OCI-LY3 (cell line): ENCODE data around the gene KCTD3.

Source experiments
- EZH2phosphoT487 ChIP-seq: fragments of 200-600 bp; shearing (Covaris generic); IDR thresholded peaks from 2 replicates; pipeline ENCODE4 v1.6.1; 2018; ENCODE audit warnings: antibody characterized with exemption, mixed run types, low read depth
- TF ChIP-seq, protein P1 (sequence below): fragments of 200-600, 300-600 bp; sonication (generic); IDR thresholded peaks from 2 replicates; pipeline ENCODE4 v1.5.1; 2014; ENCODE audit warnings: antibody characterized with exemption, low read length, low read depth

DNA sequence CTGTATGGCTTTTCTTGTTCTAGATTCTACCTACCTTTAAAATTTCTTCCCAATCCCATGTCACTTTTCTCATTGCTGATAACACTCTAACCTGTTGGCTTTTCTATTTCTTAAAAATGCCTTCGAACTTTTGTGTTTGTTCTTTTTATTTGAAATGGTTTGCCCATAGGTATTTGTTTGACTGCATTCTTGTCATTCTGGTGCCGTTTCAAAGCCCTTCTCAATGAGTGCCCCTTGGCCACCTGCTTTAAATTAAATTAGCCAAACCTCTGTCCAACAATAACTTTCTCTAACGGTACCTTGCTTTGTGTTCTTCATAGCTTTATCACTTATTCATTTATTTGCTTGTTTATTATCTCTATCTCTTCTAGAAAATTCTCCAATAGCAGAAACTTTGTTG lies 38.9 kb downstream of the KCTD3 start:
- TF ChIP-seq, protein P1, sequence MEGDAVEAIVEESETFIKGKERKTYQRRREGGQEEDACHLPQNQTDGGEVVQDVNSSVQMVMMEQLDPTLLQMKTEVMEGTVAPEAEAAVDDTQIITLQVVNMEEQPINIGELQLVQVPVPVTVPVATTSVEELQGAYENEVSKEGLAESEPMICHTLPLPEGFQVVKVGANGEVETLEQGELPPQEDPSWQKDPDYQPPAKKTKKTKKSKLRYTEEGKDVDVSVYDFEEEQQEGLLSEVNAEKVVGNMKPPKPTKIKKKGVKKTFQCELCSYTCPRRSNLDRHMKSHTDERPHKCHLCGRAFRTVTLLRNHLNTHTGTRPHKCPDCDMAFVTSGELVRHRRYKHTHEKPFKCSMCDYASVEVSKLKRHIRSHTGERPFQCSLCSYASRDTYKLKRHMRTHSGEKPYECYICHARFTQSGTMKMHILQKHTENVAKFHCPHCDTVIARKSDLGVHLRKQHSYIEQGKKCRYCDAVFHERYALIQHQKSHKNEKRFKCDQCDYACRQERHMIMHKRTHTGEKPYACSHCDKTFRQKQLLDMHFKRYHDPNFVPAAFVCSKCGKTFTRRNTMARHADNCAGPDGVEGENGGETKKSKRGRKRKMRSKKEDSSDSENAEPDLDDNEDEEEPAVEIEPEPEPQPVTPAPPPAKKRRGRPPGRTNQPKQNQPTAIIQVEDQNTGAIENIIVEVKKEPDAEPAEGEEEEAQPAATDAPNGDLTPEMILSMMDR, result no peak
- TF ChIP-seq EZH2phosphoT487, result no peak
